Sigmoid colon (tissue), 4 donors: Measurements from ENCODE around the gene AQP5.

Experiments used
- CTCF ChIP-seq, 4 experiments: fragments of 450-650 bp in 3 of 4; fragments of 200-600 bp in 1 of 4; IDR thresholded peaks; one replicate each; pipeline ENCODE4 v1.5.1; 2016 to 2019; ENCODE audit warnings: antibody characterized with exemption in 4 of 4, mild to moderate bottlenecking in 3 of 4, moderate library complexity in 2 of 4
- EP300 ChIP-seq, 4 donors: sonication (generic); formaldehyde crosslinking; IDR thresholded peaks; one replicate each; pipeline ENCODE4 v1.6.1; 2017; ENCODE audit warnings: antibody characterized with exemption in 4 of 4
- POLR2A ChIP-seq, 2 donors: fragments of 450-650 bp; IDR thresholded peaks; one replicate each; pipeline ENCODE4 v1.6.1; 2016; ENCODE audit warnings: antibody characterized with exemption in 2 of 2, mild to moderate bottlenecking in 2 of 2, moderate library complexity in 2 of 2
- POLR2AphosphoS5 ChIP-seq, 4 donors: sonication (generic); formaldehyde crosslinking; IDR thresholded peaks; one replicate each; pipeline ENCODE4 v1.6.1; 2017; ENCODE audit warnings: antibody characterized with exemption in 4 of 4

GRCh38 chr12:49984476-49985359 is 23.0 kb downstream of the AQP5 start:
- TF ChIP-seq CTCF (IDR thresholded peaks at IDR 0.05) (no peak), POLR2A (IDR thresholded peaks at IDR 0.05) (no peak), POLR2AphosphoS5 (IDR thresholded peaks at IDR 0.05) (no peak), EP300 (IDR thresholded peaks at IDR 0.05) (no peak)
